Ascending aorta (tissue), 2 donors: ENCODE measurements around the gene PCDHA1. TPM values are rescaled to one million over a fixed set of nuclear protein-coding genes. Genes with fewer than 3 reads are reported as not detected.

ENCODE experiments used
- DNase-seq, 2 donors: peaks; one replicate each; pipeline ENCODE4 v3.0.0-alpha.2; 2019; ENCODE audit warnings: low spot score in 2 of 2
- H3K27ac ChIP-seq, 2 donors: fragments of 200-600 bp; sonication (generic); one replicate each; pipeline ENCODE4 v1.5.1; 2016 to 2017; ENCODE audit warnings: mild to moderate bottlenecking in 1 of 2
- H3K27me3 ChIP-seq: fragments of 200-600 bp; sonication (generic); one replicate; pipeline ENCODE4 v1.5.1; 2017
- H3K36me3 ChIP-seq, 2 donors: fragments of 200-600 bp; sonication (generic); one replicate each; pipeline ENCODE4 v1.5.1; 2016
- H3K4me1 ChIP-seq, 2 donors: fragments of 200-600 bp; sonication (generic); one replicate each; pipeline ENCODE4 v1.5.1; 2016 to 2017; ENCODE audit warnings: mild to moderate bottlenecking in 1 of 2
- H3K4me3 ChIP-seq, 2 donors: fragments of 200-600 bp; sonication (generic); one replicate each; pipeline ENCODE4 v1.5.1; 2016 to 2017; ENCODE audit warnings: mild to moderate bottlenecking in 1 of 2
- H3K9me3 ChIP-seq, 2 donors: fragments of 200-600 bp; sonication (generic); one replicate each; pipeline ENCODE4 v1.5.1; 2016
- CTCF ChIP-seq, 3 experiments: fragments of 200-600 bp in 2 of 3; fragments of 450-650 bp in 1 of 3; sonication (generic) in 2 of 3; IDR thresholded peaks; one replicate each; pipeline ENCODE4 v1.5.1; 2016 to 2019; ENCODE audit warnings: antibody characterized with exemption in 3 of 3, mild to moderate bottlenecking in 1 of 3, moderate library complexity in 1 of 3
- intact Hi-C: fragments of 100-400 bp; cut with DNase I; formaldehyde crosslinking; loops from one replicate; pipeline ENCODE4 v1.15.1; 2023
- total RNA-seq: library from RNA; depleted of rRNA; stranded (reverse); fragments of >200 nt; gene quantifications from one replicate; pipeline ENCODE4 v1.1.0, GENCODE V29; 2016

The PCDHA1 gene
- total RNA-seq, 1 donor from 2014 or later = not detected

- Histone ChIP-seq H3K4me1 (no peaks in the 10 kb centered on the region), H3K27ac (no peak overlapping the region), H3K27me3 (no peaks in the 10 kb centered on the region), H3K9me3 (no peaks in the 10 kb centered on the region), H3K4me3 (peak overlapping the region; percentile 60), H3K36me3 (no peaks in the 10 kb centered on the region)
- DNase-seq = no peak
- TF ChIP-seq CTCF (IDR thresholded peaks at IDR 0.05) = no peak
- intact Hi-C loops = no loop called here
Measured at GRCh38 chr5:141051521-141051866, 265.6 kb downstream of the PCDHA1 start.

Other genes starting within 250 kb of the PCDHA1 start
- 4.0 TPM for gene EIF4EBP3, start 238.5 kb upstream of the PCDHA1 start, total RNA-seq
- 47.3 TPM for gene SRA1, start 228.7 kb upstream of the PCDHA1 start, total RNA-seq
- 47.3 TPM for gene APBB3, start 221.5 kb upstream of the PCDHA1 start, total RNA-seq
- 46.2 TPM for gene SLC35A4, start 221.3 kb upstream of the PCDHA1 start, total RNA-seq
- gene CD14, start 153.0 kb upstream of the PCDHA1 start, total RNA-seq = 122 TPM
- gene TMCO6, start 146.7 kb upstream of the PCDHA1 start, total RNA-seq = 87.7 TPM
- 122 TPM for gene NDUFA2, start 138.5 kb upstream of the PCDHA1 start, total RNA-seq
- gene IK, start 138.3 kb upstream of the PCDHA1 start, total RNA-seq = 130 TPM
- 10.1 TPM for gene WDR55, start 121.2 kb upstream of the PCDHA1 start, total RNA-seq
- gene DND1, start 112.6 kb upstream of the PCDHA1 start, total RNA-seq = 3.5 TPM
- 68.6 TPM for gene HARS1, start 94.8 kb upstream of the PCDHA1 start, total RNA-seq
- gene HARS2, start 94.7 kb upstream of the PCDHA1 start, total RNA-seq = 10.7 TPM
- gene ZMAT2, start 85.7 kb upstream of the PCDHA1 start, total RNA-seq = 15.5 TPM
- gene PCDHA2, start 8.7 kb downstream of the PCDHA1 start, total RNA-seq = not detected
- gene PCDHA3, start 14.9 kb downstream of the PCDHA1 start, total RNA-seq = not detected
- gene PCDHA4, start 20.9 kb downstream of the PCDHA1 start, total RNA-seq = not detected
- gene PCDHA5, start 35.5 kb downstream of the PCDHA1 start, total RNA-seq = not detected
- gene PCDHA6, start 41.8 kb downstream of the PCDHA1 start, total RNA-seq = not detected
- gene PCDHA7, start 48.1 kb downstream of the PCDHA1 start, total RNA-seq = not detected
- gene PCDHA8, start 55.0 kb downstream of the PCDHA1 start, total RNA-seq = not detected
- not detected for gene PCDHA9, start 62.2 kb downstream of the PCDHA1 start, total RNA-seq
- 2.0 TPM for gene PCDHA10, start 69.8 kb downstream of the PCDHA1 start, total RNA-seq
- not detected for gene PCDHA11, start 82.8 kb downstream of the PCDHA1 start, total RNA-seq
- not detected for gene PCDHA12, start 89.2 kb downstream of the PCDHA1 start, total RNA-seq
- gene PCDHA13, start 96.0 kb downstream of the PCDHA1 start, total RNA-seq = 0.21 TPM
- gene PCDHAC1, start 140.2 kb downstream of the PCDHA1 start, total RNA-seq = 0.32 TPM
- not detected for gene PCDHAC2, start 180.3 kb downstream of the PCDHA1 start, total RNA-seq